IMR-90 (cell line): ENCODE data around the gene RING1. TPM values are rescaled to one million over a fixed set of nuclear protein-coding genes. Genes with fewer than 3 reads are reported as not detected.

ENCODE experiments used
- ATAC-seq: fragments of 200-7000 bp; cut with Tn5 transposase; 2 replicates; pipeline ENCODE4 v1.9.1; 2020; ENCODE audit warnings: low read depth, mild to moderate bottlenecking, moderate library complexity
- BruUV-seq: library from RNA; stranded (reverse); fragments of 400-500 nt; replicated peaks from 2 replicates; lab custom pipeline; 2021; lab: Mats Ljungman, UMichigan
- CTCF ChIA-PET: fragments of 300-600 bp; formaldehyde crosslinking; extraction: SDS; loops from one replicate; lab custom pipeline; 2021; ENCODE audit warnings: antibody characterized with exemption; lab: Yijun Ruan, JAX
- POLR2A ChIA-PET: fragments of 300-600 bp; sonication (Branson Sonifier 250); formaldehyde crosslinking; loops from one replicate; lab custom pipeline; 2022; ENCODE audit warnings: antibody characterized with exemption; ENCODE audit not compliant: unreplicated experiment; lab: Charles Lee
- DNase-seq: peaks from one replicate; pipeline ENCODE4 v3.0.0; 2013
- H2AFZ ChIP-seq: replicated peaks from 2 replicates; pipeline ENCODE3; 2013; ENCODE audit warnings: low read length, mild to moderate bottlenecking; ENCODE audit not compliant: poor library complexity
- H2AK5ac ChIP-seq: 2 replicates; pipeline ENCODE4 v1.6.1; 2013; ENCODE audit warnings: low read depth, low read length, inconsistent platforms
- H2AK9ac ChIP-seq: replicated peaks from 2 replicates; pipeline ENCODE3; 2013; ENCODE audit warnings: mild to moderate bottlenecking, low read depth, low read length, moderate library complexity; ENCODE audit not compliant: poor library complexity
- H2BK120ac ChIP-seq: 2 replicates; pipeline ENCODE4 v1.6.1; 2013; ENCODE audit warnings: low read depth, low read length, inconsistent platforms
- H2BK15ac ChIP-seq: 3 replicates; pipeline ENCODE4 v1.6.1; 2013; ENCODE audit warnings: low read depth, low read length, inconsistent platforms
- H2BK20ac ChIP-seq: 2 replicates; pipeline ENCODE4 v1.6.1; 2013; ENCODE audit warnings: low read depth, mild to moderate bottlenecking, inconsistent platforms, low read length, moderate library complexity
- H2BK5ac ChIP-seq: 2 replicates; pipeline ENCODE4 v1.6.1; 2013; ENCODE audit warnings: mild to moderate bottlenecking, low read depth, low read length, inconsistent platforms; ENCODE audit not compliant: poor library complexity, severe bottlenecking
- H3K14ac ChIP-seq: replicated peaks from 2 replicates; pipeline ENCODE4 v1.6.1; 2013; ENCODE audit warnings: low read depth, low read length, inconsistent platforms
- H3K18ac ChIP-seq: 2 replicates; pipeline ENCODE4 v1.6.1; 2013; ENCODE audit warnings: low read depth, low read length, control low read depth
- H3K23ac ChIP-seq: 2 replicates; pipeline ENCODE4 v1.6.1; 2013; ENCODE audit warnings: low read depth, low read length, inconsistent platforms
- H3K27ac ChIP-seq: 2 replicates; pipeline ENCODE4 v1.5.1; 2013; ENCODE audit warnings: mild to moderate bottlenecking, control low read depth, low read length; ENCODE audit not compliant: insufficient read depth
- H3K27me3 ChIP-seq: 2 replicates; pipeline ENCODE4 v1.6.1; 2013; ENCODE audit warnings: low read length; ENCODE audit not compliant: control insufficient read depth, insufficient read depth
- H3K36me3 ChIP-seq: 2 replicates; pipeline ENCODE4 v1.6.1; 2013; ENCODE audit warnings: low read length, mixed read lengths; ENCODE audit not compliant: control insufficient read depth, insufficient read depth
- H3K4ac ChIP-seq: 2 replicates; pipeline ENCODE4 v1.6.1; 2013; ENCODE audit warnings: low read depth, low read length, inconsistent platforms
- H3K4me1 ChIP-seq: 2 replicates; pipeline ENCODE4 v1.6.1; 2013; ENCODE audit warnings: low read length, mixed read lengths; ENCODE audit not compliant: control insufficient read depth, insufficient read depth
- H3K4me2 ChIP-seq: 2 replicates; pipeline ENCODE4 v1.6.1; 2013; ENCODE audit warnings: low read depth, mild to moderate bottlenecking, control low read depth, low read length, moderate library complexity
- H3K4me3 ChIP-seq: 2 replicates; pipeline ENCODE4 v1.5.1; 2013; ENCODE audit warnings: low read depth, mild to moderate bottlenecking, control low read depth, low read length, moderate library complexity; ENCODE audit not compliant: insufficient read depth
- H3K56ac ChIP-seq: 2 replicates; pipeline ENCODE4 v1.6.1; 2013; ENCODE audit warnings: low read length, inconsistent platforms; ENCODE audit not compliant: insufficient read depth; ENCODE audit errors: extremely low read depth
- H3K79me1 ChIP-seq, 2 experiments: 2 replicates each; pipeline ENCODE4 v1.6.1; 2013; ENCODE audit warnings: low read length in 2 of 2, inconsistent platforms in 1 of 2, low read depth in 1 of 2
- H3K9ac ChIP-seq: 2 replicates; pipeline ENCODE4 v1.6.1; 2013; ENCODE audit warnings: low read depth, low read length, control low read depth
- H3K9me1 ChIP-seq: 2 replicates; pipeline ENCODE4 v1.6.1; 2013; ENCODE audit warnings: low read length, inconsistent platforms; ENCODE audit not compliant: insufficient read depth
- H3K9me3 ChIP-seq: 2 replicates; pipeline ENCODE4 v1.6.1; 2013; ENCODE audit warnings: low read length; ENCODE audit not compliant: control insufficient read depth, insufficient read depth
- H4K20me1 ChIP-seq: 2 replicates; pipeline ENCODE4 v1.6.1; 2013; ENCODE audit warnings: low read length, inconsistent platforms; ENCODE audit not compliant: insufficient read depth
- H4K5ac ChIP-seq: 2 replicates; pipeline ENCODE4 v1.6.1; 2013; ENCODE audit warnings: mild to moderate bottlenecking, low read depth, low read length, control low read depth
- H4K8ac ChIP-seq, 2 experiments: 2 replicates each; pipeline ENCODE4 v1.6.1; 2013; ENCODE audit warnings: low read depth in 2 of 2, low read length in 2 of 2, control low read depth in 1 of 2, inconsistent platforms in 1 of 2
- H4K91ac ChIP-seq: 2 replicates; pipeline ENCODE4 v1.6.1; 2013; ENCODE audit warnings: low read depth, low read length, inconsistent platforms; ENCODE audit not compliant: insufficient read depth
- BHLHE40 ChIP-seq: fragments of 150-350 bp; IDR thresholded peaks from 2 replicates; pipeline ENCODE4 v1.6.1; 2016; ENCODE audit warnings: mild to moderate bottlenecking, low read depth, low read length
- CEBPB ChIP-seq: IDR thresholded peaks from 2 replicates; pipeline ENCODE4 v1.6.1; 2012; ENCODE audit warnings: low read depth, low read length, improper control_type of control experiment
- CTCF ChIP-seq: conservative IDR thresholded peaks from 2 replicates; pipeline ENCODE4 v1.5.1; 2012; ENCODE audit warnings: mild to moderate bottlenecking, low read depth, low read length, improper control_type of control experiment
- ELK1 ChIP-seq: fragments of 150-350 bp; IDR thresholded peaks from 2 replicates; pipeline ENCODE4 v1.6.1; 2016; ENCODE audit warnings: low read depth, mild to moderate bottlenecking, low read length, moderate library complexity, borderline replicate concordance
- FOS ChIP-seq: fragments of 150-350 bp; IDR thresholded peaks from 2 replicates; pipeline ENCODE4 v1.6.1; 2016; ENCODE audit warnings: low read depth, low read length
- MAZ ChIP-seq: IDR thresholded peaks from 2 replicates; pipeline ENCODE4 v1.6.1; 2012; ENCODE audit warnings: low read depth, mild to moderate bottlenecking, low read length, improper control_type of control experiment, moderate library complexity, borderline replicate concordance
- POLR2A ChIP-seq: IDR thresholded peaks from 2 replicates; pipeline ENCODE4 v1.6.1; 2012; ENCODE audit warnings: mild to moderate bottlenecking, low read depth, low read length
- RAD21 ChIP-seq: IDR thresholded peaks from 2 replicates; pipeline ENCODE4 v1.6.1; 2012; ENCODE audit warnings: low read length, improper control_type of control experiment
- RCOR1 ChIP-seq: IDR thresholded peaks from 2 replicates; pipeline ENCODE4 v1.6.1; 2012; ENCODE audit warnings: mild to moderate bottlenecking, low read length, improper control_type of control experiment; ENCODE audit not compliant: insufficient replicate concordance
- RFX5 ChIP-seq: IDR thresholded peaks from 2 replicates; pipeline ENCODE4 v1.8.0; 2012; ENCODE audit warnings: low read depth, mild to moderate bottlenecking, low read length, moderate library complexity
- SMC3 ChIP-seq: fragments of 150-350 bp; IDR thresholded peaks from 2 replicates; pipeline ENCODE4 v1.6.1; 2016; ENCODE audit warnings: low read depth, mild to moderate bottlenecking, antibody characterized with exemption, low read length, moderate library complexity
- USF2 ChIP-seq: fragments of 150-350 bp; IDR thresholded peaks from 2 replicates; pipeline ENCODE4 v1.6.1; 2017; ENCODE audit warnings: mild to moderate bottlenecking, antibody characterized with exemption, low read length, low read depth
- WGBS, 2 experiments: methylation state at CpG; one replicate each; pipeline versions ENCODE4 v1.1.5 to v1.1.7; 2013; ENCODE audit warnings: missing lambda C conversion rate in 2 of 2; ENCODE audit not compliant: insufficient read length in 1 of 2; ENCODE audit errors: extremely low coverage in 2 of 2; 5-methylcytosine and 5-hydroxymethylcytosine counted together
- dilution Hi-C: fragments of 300-500 bp; cut with HindIII; formaldehyde crosslinking; loops from one replicate; pipeline ENCODE4 v1.14.3; 2018; ENCODE audit warnings: low sequenced_read_pairs; ENCODE audit not compliant: unreplicated experiment
- in situ Hi-C: fragments of 300-500 bp; cut with MboI; formaldehyde crosslinking; loops from 3 replicates; pipeline ENCODE4 v1.14.3; 2019; ENCODE audit warnings: low sequenced_read_pairs, inconsistent platforms, mixed read lengths
- intact Hi-C: fragments of 100-400 bp; cut with micrococcal nuclease; formaldehyde crosslinking; loops from 2 replicates; pipeline ENCODE4 v1.10.0; 2022
- polyA plus RNA-seq, 3 experiments: library from polyadenylated mRNA; depleted of rRNA; stranded (reverse); fragments of >200 nt; gene quantifications; 2 replicates each; pipeline ENCODE4 v1.2.3, GENCODE V29; 2012; ENCODE audit warnings: low replicate concordance in 1 of 3
- total RNA-seq: library from RNA; depleted of rRNA; stranded (reverse); fragments of >200 nt; gene quantifications from 2 replicates; pipeline ENCODE4 v1.2.3, GENCODE V29; 2012

RING1 gene
- total and polyA plus RNA-seq, 2 of the 4 experiments (the other 2 are of a cell fraction), result 14.9 to 40.8 TPM

GRCh38 chr6:33161354-33162331, 46.7 kb upstream of the RING1 start:
- ATAC-seq (peak; percentile 93), DNase-seq (peak; percentile 28)
- peaks cover 7% of the 10 kb centered on the region for H3K27me3 ChIP-seq
- ChIA-PET CTCF (interaction anchor here (0.5 to 1.4 kb wide), 3 partner anchors 9 to 86 kb away, joined by 3 to 4 read pairs (median 3); no protein-coding TSS in a partner anchor), POLR2A (no interaction called here)
- in situ Hi-C loops (loop anchor here (5.0 to 10.0 kb wide), 2 partner anchors 86 to 147 kb away; no protein-coding TSS in a partner anchor), dilution Hi-C loops (no loop called here), intact Hi-C loops (loop anchor here (1.0 kb wide), 1 partner anchor 87 kb away; no protein-coding TSS in a partner anchor)
- H3K9me3 ChIP-seq, result no peaks in the 10 kb centered on the region
- no peak overlapping the region for H2BK5ac ChIP-seq
- no peaks in the 10 kb centered on the region for H4K20me1 ChIP-seq
- H3K23ac ChIP-seq, result peak overlapping the region; percentile 66; the same call in 1 of the 2 replicates
- H2BK20ac ChIP-seq, result no peak overlapping the region
- no peak overlapping the region; the same call in 2 of the 3 replicates for H2BK15ac ChIP-seq
- peak overlapping the region; percentile 68; the same call in 1 of the 2 replicates for H4K91ac ChIP-seq
- peak overlapping the region; percentile 62 for H3K9ac ChIP-seq
- peak overlapping the region; percentile 66 for H2BK120ac ChIP-seq
- H3K9me1 ChIP-seq, result peaks cover 5% of the 10 kb centered on the region; the same call in 1 of the 2 replicates
- peak overlapping the region; percentile 51; the same call in 1 of the 2 replicates for H3K18ac ChIP-seq
- H2AK9ac ChIP-seq, result peak overlapping the region; percentile 47
- peak overlapping the region; percentile 64 for H3K4me2 ChIP-seq
- H4K8ac ChIP-seq, result peak overlapping the region; percentile 79 to 85; a peak in 3 of 4 replicates
- peak overlapping the region; percentile 97 for H2AFZ ChIP-seq
- WGBS, 2 experiments, result 28% methylated on average over 22 of the region's 58 CpGs; no CpG with 5 or more reads in 1 of the 2 experiments
- peak overlapping the region; percentile 80 for H2AK5ac ChIP-seq
- H3K4me3 ChIP-seq, result peak overlapping the region; percentile 52
- H3K4me1 ChIP-seq, result peaks cover 9% of the 10 kb centered on the region
- peak overlapping the region; percentile 57 for H4K5ac ChIP-seq
- peak overlapping the region; percentile 54 for H3K27ac ChIP-seq
- H3K36me3 ChIP-seq, result no peaks in the 10 kb centered on the region
- H3K56ac ChIP-seq, result no peak overlapping the region
- BruUV-seq, result no TSS peak
- H3K4ac ChIP-seq, result peak overlapping the region; percentile 60
- no peaks in the 10 kb centered on the region for H3K79me1 ChIP-seq
- H3K14ac ChIP-seq, result no peak overlapping the region; the same call in 1 of the 2 replicates
- no peak for TF ChIP-seq RFX5
- TF ChIP-seq POLR2A, result no peak
- no peak; the same call in 1 of the 2 replicates for TF ChIP-seq BHLHE40
- TF ChIP-seq FOS, result no peak
- peak; percentile 82 for TF ChIP-seq CTCF
- TF ChIP-seq RAD21, result peak; percentile 62
- TF ChIP-seq USF2, result peak; percentile 75
- no peak for TF ChIP-seq CEBPB
- TF ChIP-seq ELK1, result no peak
- TF ChIP-seq SMC3, result peak; percentile 69
- TF ChIP-seq MAZ, result peak; percentile 41; the same call in 1 of the 2 replicates
- TF ChIP-seq RCOR1, result no peak
